Lower lobe of right lung (tissue), 2 donors: ENCODE results near the gene RALGPS2. TPM values are rescaled to one million over a fixed set of nuclear protein-coding genes. Genes with fewer than 3 reads are reported as not detected.

Source experiments
- ATAC-seq, 2 donors: fragments of 200-7000 bp; cut with Tn5 transposase; one replicate each; pipeline ENCODE4 v1.9.1; 2020 to 2022; ENCODE audit warnings: mild to moderate bottlenecking in 2 of 2, moderate library complexity in 2 of 2
- DNase-seq: peaks from one replicate; pipeline ENCODE4 v3.0.0-alpha.2; 2020
- H3K27ac ChIP-seq: fragments of 200-600 bp; one replicate; pipeline ENCODE4 v1.8.0; 2022
- H3K27me3 ChIP-seq: fragments of 200-600 bp; one replicate; pipeline ENCODE4 v1.8.0; 2022; ENCODE audit warnings: low read depth
- H3K36me3 ChIP-seq: fragments of 200-600 bp; one replicate; pipeline ENCODE4 v1.8.0; 2022; ENCODE audit warnings: mild to moderate bottlenecking
- H3K4me1 ChIP-seq: fragments of 200-600 bp; one replicate; pipeline ENCODE4 v1.8.0; 2022
- H3K4me3 ChIP-seq: fragments of 200-600 bp; one replicate; pipeline ENCODE4 v1.8.0; 2022; ENCODE audit warnings: mild to moderate bottlenecking
- H3K9me3 ChIP-seq: fragments of 200-600 bp; one replicate; pipeline ENCODE4 v1.8.0; 2022
- intact Hi-C: fragments of 100-400 bp; cut with DNase I; formaldehyde crosslinking; loops from one replicate; pipeline ENCODE4 v1.11.0; 2022
- total RNA-seq: library from RNA; stranded (reverse); fragmentation: NEBNext Ultra II Directional; extraction: Animal tissue kit (Norgen Biotek cat#: 25700); gene quantifications from one replicate; pipeline ENCODE4 v1.2.1, GENCODE V29; 2021
- TF ChIP-seq, protein P1 (sequence below): fragments of 200-600 bp; IDR thresholded peaks from one replicate; pipeline ENCODE4 v1.8.0; 2022; ENCODE audit warnings: antibody characterized with exemption, mild to moderate bottlenecking
- donor health status: DM: no; HTN: yes; CAD: no; lungs with severe emphysema.

Gene RALGPS2
- total RNA-seq, 1 donor from 2014 or later = 7.5 TPM

- H3K27me3 ChIP-seq = no peaks in the 10 kb centered on the region
- ATAC-seq = no peak
- H3K9me3 ChIP-seq = no peaks in the 10 kb centered on the region
- H3K4me3 ChIP-seq = no peak overlapping the region
- H3K27ac ChIP-seq = no peak overlapping the region
- TF ChIP-seq, protein P1, sequence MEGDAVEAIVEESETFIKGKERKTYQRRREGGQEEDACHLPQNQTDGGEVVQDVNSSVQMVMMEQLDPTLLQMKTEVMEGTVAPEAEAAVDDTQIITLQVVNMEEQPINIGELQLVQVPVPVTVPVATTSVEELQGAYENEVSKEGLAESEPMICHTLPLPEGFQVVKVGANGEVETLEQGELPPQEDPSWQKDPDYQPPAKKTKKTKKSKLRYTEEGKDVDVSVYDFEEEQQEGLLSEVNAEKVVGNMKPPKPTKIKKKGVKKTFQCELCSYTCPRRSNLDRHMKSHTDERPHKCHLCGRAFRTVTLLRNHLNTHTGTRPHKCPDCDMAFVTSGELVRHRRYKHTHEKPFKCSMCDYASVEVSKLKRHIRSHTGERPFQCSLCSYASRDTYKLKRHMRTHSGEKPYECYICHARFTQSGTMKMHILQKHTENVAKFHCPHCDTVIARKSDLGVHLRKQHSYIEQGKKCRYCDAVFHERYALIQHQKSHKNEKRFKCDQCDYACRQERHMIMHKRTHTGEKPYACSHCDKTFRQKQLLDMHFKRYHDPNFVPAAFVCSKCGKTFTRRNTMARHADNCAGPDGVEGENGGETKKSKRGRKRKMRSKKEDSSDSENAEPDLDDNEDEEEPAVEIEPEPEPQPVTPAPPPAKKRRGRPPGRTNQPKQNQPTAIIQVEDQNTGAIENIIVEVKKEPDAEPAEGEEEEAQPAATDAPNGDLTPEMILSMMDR = no peak
- no peak for DNase-seq
- intact Hi-C loops = no loop called here
- H3K4me1 ChIP-seq = no peaks in the 10 kb centered on the region
- H3K36me3 ChIP-seq = no peaks in the 10 kb centered on the region
These were observed 73.3 kb downstream of the RALGPS2 start for GRCh38 chr1:178798232-178798861.

DNA sequence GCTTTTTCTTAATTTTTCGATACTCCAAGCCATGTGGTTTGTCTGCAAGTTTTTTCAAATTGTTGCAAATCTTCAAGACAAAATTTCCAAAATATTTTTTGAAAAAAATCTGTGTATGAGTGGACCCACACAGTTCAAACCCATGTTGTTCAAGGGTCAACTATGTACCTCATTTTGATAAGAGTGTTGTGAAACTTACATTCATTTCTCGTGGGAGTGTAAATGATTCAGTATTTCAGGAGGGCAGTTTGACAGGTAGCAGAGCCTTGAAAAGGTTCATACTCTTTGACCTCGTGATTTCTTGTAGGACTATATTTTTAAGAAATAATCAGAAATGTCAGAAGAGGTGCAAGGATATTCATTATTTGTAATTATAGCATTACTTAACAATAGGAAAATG lies 77.8 kb downstream of the RALGPS2 start:
- no peak for ATAC-seq
- Histone ChIP-seq H3K36me3 (no peaks in the 10 kb centered on the region), H3K4me1 (no peaks in the 10 kb centered on the region), H3K4me3 (no peak overlapping the region), H3K9me3 (no peaks in the 10 kb centered on the region), H3K27ac (no peak overlapping the region), H3K27me3 (no peaks in the 10 kb centered on the region)
- TF ChIP-seq, protein P1 = no peak
- intact Hi-C loops = no loop called here
- no peak for DNase-seq

DNA sequence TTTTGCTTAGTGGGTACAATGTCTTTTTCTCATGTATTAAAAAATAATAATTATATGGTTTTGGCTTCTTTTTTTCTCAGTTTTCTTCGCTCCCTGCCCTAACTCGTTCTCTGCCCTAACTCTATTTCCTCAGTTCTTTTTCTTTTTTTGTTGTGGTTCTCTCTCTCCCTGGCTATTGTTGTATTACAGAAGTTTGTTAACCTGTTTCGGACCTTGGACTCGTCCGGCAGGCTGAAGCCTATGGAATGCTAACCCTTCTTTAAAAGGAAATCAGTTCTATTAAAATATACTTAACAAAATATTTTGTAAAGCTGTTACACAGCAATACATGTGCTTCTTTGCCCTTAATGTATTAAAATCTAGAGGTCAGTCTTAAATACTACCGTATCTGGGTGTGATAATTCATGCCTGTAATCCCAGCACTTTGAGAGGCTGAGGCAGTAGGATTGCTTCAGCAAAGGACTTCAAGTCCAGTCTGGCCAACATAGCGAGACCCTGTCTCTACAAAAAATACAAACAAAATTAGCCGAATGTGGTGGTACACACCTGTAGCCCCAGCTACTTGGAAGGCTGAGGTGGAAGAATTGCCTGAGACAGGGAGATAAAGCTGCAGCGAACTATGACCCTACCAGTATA lies 81.7 kb downstream of the RALGPS2 start:
- TF ChIP-seq, protein P1 = no peak
- DNase-seq = no peak
- H3K27ac ChIP-seq = no peak overlapping the region
- no peaks in the 10 kb centered on the region for H3K9me3 ChIP-seq
- no peaks in the 10 kb centered on the region for H3K4me1 ChIP-seq
- intact Hi-C loops = no loop called here
- H3K27me3 ChIP-seq = no peaks in the 10 kb centered on the region
- H3K36me3 ChIP-seq = peaks cover 5% of the 10 kb centered on the region
- no peak for ATAC-seq
- no peak overlapping the region for H3K4me3 ChIP-seq

DNA sequence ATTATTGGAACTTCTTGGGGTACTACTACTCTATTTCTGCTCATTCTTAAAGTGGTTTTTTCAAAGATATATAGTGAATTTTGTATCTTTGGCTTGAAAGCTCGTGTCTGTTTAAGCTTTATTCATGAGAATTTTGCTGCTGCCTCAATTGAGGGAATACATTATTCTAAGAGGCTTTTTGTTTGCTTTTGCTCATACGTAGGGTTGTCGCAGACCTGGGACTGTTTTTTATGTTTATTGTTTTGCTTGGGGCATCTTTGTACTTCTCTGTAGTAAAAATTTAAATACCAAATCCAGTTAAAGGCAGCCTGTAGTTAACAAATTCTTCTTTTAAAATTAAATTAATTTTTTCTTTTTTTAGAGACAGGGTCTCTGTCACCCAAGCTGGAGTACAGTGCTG lies 83.5 kb downstream of the RALGPS2 start:
- Histone ChIP-seq H3K27me3 (no peaks in the 10 kb centered on the region), H3K36me3 (peaks cover 5% of the 10 kb centered on the region), H3K27ac (no peak overlapping the region), H3K9me3 (no peaks in the 10 kb centered on the region), H3K4me1 (no peaks in the 10 kb centered on the region), H3K4me3 (no peak overlapping the region)
- DNase-seq = no peak
- ATAC-seq = no peak
- TF ChIP-seq, protein P1 = no peak
- intact Hi-C loops = no loop called here

GRCh38 chr1:178810585-178810984 lies 85.5 kb downstream of the RALGPS2 start:
- DNase-seq (no peak), ATAC-seq (no peak)
- no peaks in the 10 kb centered on the region for H3K4me1 ChIP-seq
- TF ChIP-seq, protein P1 = no peak
- no peak overlapping the region for H3K27ac ChIP-seq
- no peaks in the 10 kb centered on the region for H3K27me3 ChIP-seq
- no peaks in the 10 kb centered on the region for H3K9me3 ChIP-seq
- intact Hi-C loops = no loop called here
- no peak overlapping the region for H3K4me3 ChIP-seq
- H3K36me3 ChIP-seq = peaks cover 5% of the 10 kb centered on the region
